ENCODE results near the gene DHRS9. TPM values are rescaled to one million over a fixed set of nuclear protein-coding genes. Genes with fewer than 3 reads are reported as not detected.

The DHRS9 gene
- total and polyA plus RNA-seq, 2 of the 4 experiments (the other 2 are of a cell fraction) = not detected

GRCh38 chr2:169139993-169140767, 70.8 kb downstream of the DHRS9 start:
- in situ Hi-C loops (cut with MboI; ENCODE audit: low sequenced_read_pairs) = no loop called here

More at GRCh38 chr2:169139993-169140767, 70.8 kb downstream of the DHRS9 start:
- H4K20me1 ChIP-seq (ENCODE audit: insufficient read depth, low read length) = no peaks in the 10 kb centered on the region
- WGBS, 2 experiments (ENCODE audit: extremely low coverage in 2 of 2, insufficient read length in 1 of 2) = no CpG with 5 or more reads among the region's 8 CpGs
- H3K4me1 ChIP-seq (ENCODE audit: control insufficient read depth, insufficient read depth, low read length) = no peaks in the 10 kb centered on the region
- no peak for TF ChIP-seq POLR2A (IDR thresholded peaks at IDR 0.05; ENCODE audit: low read depth, low read length)
- TF ChIP-seq FOS (IDR thresholded peaks at IDR 0.05; ENCODE audit: low read depth, low read length) = no peak
- TF ChIP-seq SMC3 (IDR thresholded peaks at IDR 0.05; ENCODE audit: low read depth, low read length) = no peak
- TF ChIP-seq CTCF (conservative IDR thresholded peaks at IDR 0.05; ENCODE audit: low read depth, low read length) = no peak
- TF ChIP-seq ELK1 (IDR thresholded peaks at IDR 0.05; ENCODE audit: borderline replicate concordance, low read depth, low read length) = no peak
- TF ChIP-seq BHLHE40 (IDR thresholded peaks at IDR 0.05; ENCODE audit: low read depth, low read length) = no peak
- no peak for TF ChIP-seq RCOR1 (IDR thresholded peaks at IDR 0.05; ENCODE audit: insufficient replicate concordance, low read length)
- no peak for TF ChIP-seq USF2 (IDR thresholded peaks at IDR 0.05; ENCODE audit: low read depth, low read length)
- no peak for TF ChIP-seq NFE2L2 (IDR thresholded peaks at IDR 0.05; ENCODE audit: low read depth, low read length)
- ChIA-PET CTCF (interaction anchor here (0.8 to 2.9 kb wide), 2 partner anchors 9 to 31 kb away, joined by 3 to 15 read pairs; no protein-coding TSS in a partner anchor), POLR2A (ENCODE audit: unreplicated experiment) (no interaction called here)
- H3K27ac ChIP-seq (ENCODE audit: insufficient read depth, low read length) = no peak overlapping the region
- no peak overlapping the region for H3K4me3 ChIP-seq (ENCODE audit: insufficient read depth, low read depth, low read length)
- no peak overlapping the region for H2AFZ ChIP-seq (replicated peaks; ENCODE audit: low read length, poor library complexity)
- BruUV-seq (replicated peaks) = no TSS peak
- no peak overlapping the region for H3K23ac ChIP-seq (ENCODE audit: low read depth, low read length)
- H3K27me3 ChIP-seq (ENCODE audit: control insufficient read depth, insufficient read depth, low read length) = no peaks in the 10 kb centered on the region
- no peak overlapping the region for H3K56ac ChIP-seq (ENCODE audit: extremely low read depth, insufficient read depth, low read length)
- H3K4me2 ChIP-seq (ENCODE audit: low read depth, low read length) = no peak overlapping the region
- H2AK9ac ChIP-seq (replicated peaks; ENCODE audit: low read depth, low read length, poor library complexity) = no peak overlapping the region
- no peaks in the 10 kb centered on the region for H3K36me3 ChIP-seq (ENCODE audit: control insufficient read depth, insufficient read depth, low read length)
- H3K14ac ChIP-seq (replicated peaks; ENCODE audit: low read depth, low read length) = no peak overlapping the region
- H2BK15ac ChIP-seq (ENCODE audit: low read depth, low read length) = no peak overlapping the region
- H3K4ac ChIP-seq (ENCODE audit: low read depth, low read length) = no peak overlapping the region
- H2AK5ac ChIP-seq (ENCODE audit: low read depth, low read length) = no peak overlapping the region
- no peak overlapping the region for H2BK20ac ChIP-seq (ENCODE audit: low read depth, low read length)
- no peak for ATAC-seq (ENCODE audit: low read depth)
- no peak overlapping the region for H2BK120ac ChIP-seq (ENCODE audit: low read depth, low read length)
- intact Hi-C loops (cut with micrococcal nuclease) = no loop called here
- H3K9me3 ChIP-seq (ENCODE audit: control insufficient read depth, insufficient read depth, low read length) = no peaks in the 10 kb centered on the region
- no peak overlapping the region for H4K91ac ChIP-seq (ENCODE audit: insufficient read depth, low read depth, low read length)
- no peak overlapping the region for H4K5ac ChIP-seq (ENCODE audit: low read depth, low read length)
- no peak overlapping the region for H4K8ac ChIP-seq (ENCODE audit: low read depth in 2 of 2, low read length in 2 of 2)
- no peak overlapping the region for H3K18ac ChIP-seq (ENCODE audit: low read depth, low read length)
- no peaks in the 10 kb centered on the region for H3K79me1 ChIP-seq (ENCODE audit: low read depth in 1 of 2, low read length in 2 of 2)
- H3K9ac ChIP-seq (ENCODE audit: low read depth, low read length) = no peak overlapping the region
- H2BK5ac ChIP-seq (ENCODE audit: low read depth, low read length, poor library complexity, severe bottlenecking) = no peak overlapping the region
- DNase-seq = no peak
- no peaks in the 10 kb centered on the region for H3K9me1 ChIP-seq (ENCODE audit: insufficient read depth, low read length)
- dilution Hi-C loops (cut with HindIII; ENCODE audit: low sequenced_read_pairs, unreplicated experiment) = no loop called here
